PC-3 (cell line): ENCODE results near the gene PCGF1. TPM values are rescaled to one million over a fixed set of nuclear protein-coding genes. Genes with fewer than 3 reads are reported as not detected.

Experiments used
- ATAC-seq: fragments of 200-7000 bp; cut with Tn5 transposase; 2 replicates; pipeline ENCODE4 v1.9.1; 2020; ENCODE audit warnings: mild to moderate bottlenecking, moderate library complexity
- BruUV-seq: library from RNA; stranded (reverse); fragments of 400-500 nt; replicated peaks from 2 replicates; lab custom pipeline; 2021; lab: Mats Ljungman, UMichigan
- CTCF ChIA-PET: fragments of 300-600 bp; sonication (Branson Sonifier 250); formaldehyde crosslinking; loops from one replicate; lab custom pipeline; 2022; ENCODE audit warnings: antibody characterized with exemption; lab: Charles Lee
- POLR2A ChIA-PET: fragments of 300-600 bp; sonication (Branson Sonifier 250); formaldehyde crosslinking; loops from one replicate; lab custom pipeline; 2022; ENCODE audit warnings: antibody characterized with exemption; ENCODE audit not compliant: unreplicated experiment; lab: Charles Lee
- DNase-seq: peaks from one replicate; pipeline ENCODE4 v3.0.0-alpha.2; 2015
- H2AFZ ChIP-seq: fragments of 300-600 bp; sonication (generic); 2 replicates; pipeline ENCODE4 v1.6.0; 2016; ENCODE audit warnings: antibody characterized with exemption, low read length
- H3F3A ChIP-seq: fragments of 300-600 bp; sonication (generic); one replicate; pipeline ENCODE4 v1.6.0; 2017; ENCODE audit warnings: antibody characterized with exemption, low read length, control low read depth, mild to moderate bottlenecking; ENCODE audit not compliant: unreplicated experiment
- H3K27ac ChIP-seq: fragments of 300-600 bp; sonication (generic); 2 replicates; pipeline ENCODE4 v1.5.1; 2016; ENCODE audit warnings: mild to moderate bottlenecking, low read length
- H3K27me3 ChIP-seq: fragments of 300-600 bp; sonication (generic); 2 replicates; pipeline ENCODE4 v1.6.1; 2016; ENCODE audit warnings: low read length, mixed read lengths
- H3K36me3 ChIP-seq: fragments of 300-600 bp; sonication (generic); 2 replicates; pipeline ENCODE4 v1.6.1; 2016; ENCODE audit warnings: low read depth, mixed run types, low read length, mixed read lengths
- H3K4me1 ChIP-seq: fragments of 300-600 bp; sonication (generic); 2 replicates; pipeline ENCODE4 v1.5.1; 2016; ENCODE audit warnings: low read length; ENCODE audit not compliant: insufficient read depth
- H3K4me2 ChIP-seq: fragments of 300-600 bp; sonication (generic); 2 replicates; pipeline ENCODE4 v1.6.0; 2016; ENCODE audit warnings: low read length
- H3K4me3 ChIP-seq: fragments of 300-600 bp; sonication (generic); 2 replicates; pipeline ENCODE4 v1.5.1; 2016; ENCODE audit warnings: mild to moderate bottlenecking, low read length, mixed read lengths
- H3K79me2 ChIP-seq: fragments of 300-600 bp; sonication (generic); 2 replicates; pipeline ENCODE4 v1.6.1; 2017; ENCODE audit warnings: low read length, mixed read lengths
- H3K9ac ChIP-seq: fragments of 300-600 bp; sonication (generic); 2 replicates; pipeline ENCODE4 v1.6.0; 2016; ENCODE audit warnings: mild to moderate bottlenecking, low read length
- H3K9me2 ChIP-seq: fragments of 300-600 bp; sonication (generic); replicated peaks from 2 replicates; pipeline ENCODE4 v1.6.1; 2016; ENCODE audit warnings: mixed run types, low read length, mixed read lengths
- H3K9me3 ChIP-seq: fragments of 300-600 bp; sonication (generic); 2 replicates; pipeline ENCODE4 v1.6.1; 2016; ENCODE audit warnings: low read length, mixed read lengths
- H4K20me1 ChIP-seq: fragments of 300-600 bp; sonication (generic); 2 replicates; pipeline ENCODE4 v1.6.1; 2016; ENCODE audit warnings: low read length, mixed read lengths
- EZH2 ChIP-seq: fragments of 300-600 bp; sonication (generic); IDR thresholded peaks from one replicate; pipeline ENCODE4 v1.6.1; 2017; ENCODE audit warnings: antibody characterized with exemption, mild to moderate bottlenecking, low read length; ENCODE audit not compliant: unreplicated experiment
- EZH2phosphoT487 ChIP-seq: fragments of 300-600 bp; sonication (generic); IDR thresholded peaks from 2 replicates; pipeline ENCODE4 v1.6.1; 2018; ENCODE audit warnings: mild to moderate bottlenecking, antibody characterized with exemption, low read length, borderline replicate concordance
- intact Hi-C: fragments of 100-400 bp; cut with micrococcal nuclease; formaldehyde crosslinking; loops from 2 replicates; pipeline ENCODE4 v1.9.0; 2023
- total RNA-seq: library from RNA; depleted of rRNA; stranded (reverse); fragments of >200 nt; gene quantifications from 2 replicates; pipeline ENCODE4 v1.2.3, GENCODE V29; 2014
- TF ChIP-seq, protein P1 (sequence below): fragments of 300-600 bp; sonication (generic); conservative IDR thresholded peaks from 2 replicates; pipeline ENCODE4 v1.5.1; 2017; ENCODE audit warnings: antibody characterized with exemption, low read depth, mild to moderate bottlenecking, low read length

Gene PCGF1
- total RNA-seq, 1 experiment from 2014 or later, result 35.7 TPM

GRCh38 chr2:74502147-74502719, 5.3 kb downstream of the PCGF1 start:
- no peak for ATAC-seq
- Histone ChIP-seq H3K4me1 (peaks cover 32% of the 10 kb centered on the region), H3K9me3 (no peaks in the 10 kb centered on the region), H3K27ac (no peak overlapping the region), H3K9me2 (no peaks in the 10 kb centered on the region), H2AFZ (no peak overlapping the region), H3K36me3 (peaks cover 7% of the 10 kb centered on the region), H3K27me3 (no peaks in the 10 kb centered on the region), H3F3A (no peaks in the 10 kb centered on the region), H4K20me1 (no peaks in the 10 kb centered on the region), H3K4me2 (no peak overlapping the region), H3K79me2 (peaks cover 22% of the 10 kb centered on the region), H3K9ac (no peak overlapping the region), H3K4me3 (no peak overlapping the region)
- POLR2A ChIA-PET, result no interaction called here
- intact Hi-C loops, result no loop called here
- BruUV-seq, result no TSS peak
- no peak for TF ChIP-seq EZH2phosphoT487
- no peak for TF ChIP-seq EZH2
- TF ChIP-seq, protein P1, sequence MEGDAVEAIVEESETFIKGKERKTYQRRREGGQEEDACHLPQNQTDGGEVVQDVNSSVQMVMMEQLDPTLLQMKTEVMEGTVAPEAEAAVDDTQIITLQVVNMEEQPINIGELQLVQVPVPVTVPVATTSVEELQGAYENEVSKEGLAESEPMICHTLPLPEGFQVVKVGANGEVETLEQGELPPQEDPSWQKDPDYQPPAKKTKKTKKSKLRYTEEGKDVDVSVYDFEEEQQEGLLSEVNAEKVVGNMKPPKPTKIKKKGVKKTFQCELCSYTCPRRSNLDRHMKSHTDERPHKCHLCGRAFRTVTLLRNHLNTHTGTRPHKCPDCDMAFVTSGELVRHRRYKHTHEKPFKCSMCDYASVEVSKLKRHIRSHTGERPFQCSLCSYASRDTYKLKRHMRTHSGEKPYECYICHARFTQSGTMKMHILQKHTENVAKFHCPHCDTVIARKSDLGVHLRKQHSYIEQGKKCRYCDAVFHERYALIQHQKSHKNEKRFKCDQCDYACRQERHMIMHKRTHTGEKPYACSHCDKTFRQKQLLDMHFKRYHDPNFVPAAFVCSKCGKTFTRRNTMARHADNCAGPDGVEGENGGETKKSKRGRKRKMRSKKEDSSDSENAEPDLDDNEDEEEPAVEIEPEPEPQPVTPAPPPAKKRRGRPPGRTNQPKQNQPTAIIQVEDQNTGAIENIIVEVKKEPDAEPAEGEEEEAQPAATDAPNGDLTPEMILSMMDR, result no peak
- no peak for DNase-seq
- CTCF ChIA-PET, result no interaction called here

GRCh38 chr2:74501335-74502071, 6.0 kb downstream of the PCGF1 start:
- Histone ChIP-seq H3K4me1 (peaks cover 29% of the 10 kb centered on the region), H4K20me1 (no peaks in the 10 kb centered on the region), H3K36me3 (peaks cover 7% of the 10 kb centered on the region), H3K9me3 (no peaks in the 10 kb centered on the region), H2AFZ (no peak overlapping the region), H3F3A (no peaks in the 10 kb centered on the region), H3K4me3 (no peak overlapping the region), H3K9ac (no peak overlapping the region), H3K9me2 (no peaks in the 10 kb centered on the region), H3K79me2 (peaks cover 14% of the 10 kb centered on the region), H3K4me2 (no peak overlapping the region), H3K27me3 (no peaks in the 10 kb centered on the region), H3K27ac (no peak overlapping the region)
- ChIA-PET POLR2A (no interaction called here), CTCF (no interaction called here)
- ATAC-seq (no peak), DNase-seq (no peak)
- TF ChIP-seq, protein P1, result no peak
- TF ChIP-seq EZH2 (no peak), EZH2phosphoT487 (no peak)
- no TSS peak for BruUV-seq
- intact Hi-C loops, result no loop called here

GRCh38 chr2:74500578-74500946, 6.9 kb downstream of the PCGF1 start:
- Histone ChIP-seq H3K4me2 (no peak overlapping the region), H3K9me3 (no peaks in the 10 kb centered on the region), H3K36me3 (peaks cover 7% of the 10 kb centered on the region), H3K27me3 (no peaks in the 10 kb centered on the region), H3K4me1 (peaks cover 23% of the 10 kb centered on the region), H3F3A (no peaks in the 10 kb centered on the region), H3K4me3 (no peak overlapping the region), H3K9ac (no peak overlapping the region), H3K9me2 (no peaks in the 10 kb centered on the region), H3K79me2 (peaks cover 5% of the 10 kb centered on the region), H3K27ac (no peak overlapping the region), H2AFZ (no peak overlapping the region), H4K20me1 (no peaks in the 10 kb centered on the region)
- DNase-seq, result no peak
- CTCF ChIA-PET, result no interaction called here
- POLR2A ChIA-PET, result no interaction called here
- intact Hi-C loops, result no loop called here
- TF ChIP-seq EZH2phosphoT487 (no peak), EZH2 (no peak)
- TF ChIP-seq, protein P1, result no peak
- no TSS peak for BruUV-seq
- no peak for ATAC-seq
